ENCODE measurements around the gene ENPP6.

DNA sequence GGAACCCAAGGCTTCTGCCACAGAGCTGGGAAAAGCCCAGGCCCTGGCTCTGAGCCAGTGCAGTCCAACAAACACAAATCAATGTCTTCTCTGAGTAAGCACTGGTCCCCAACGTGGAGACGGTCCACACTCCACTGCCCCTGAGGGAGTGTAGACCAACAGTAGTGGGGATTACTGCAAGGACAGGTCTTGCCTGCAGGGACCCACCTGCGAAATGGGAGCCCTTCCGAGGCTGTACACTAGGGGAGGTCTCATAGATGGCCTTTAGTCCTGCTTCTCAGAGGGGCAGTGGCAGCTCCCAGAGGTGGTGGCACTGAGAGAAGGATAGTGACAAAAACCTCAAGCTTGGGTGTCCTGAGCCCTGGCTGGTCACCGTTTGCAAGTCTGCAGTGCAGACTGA, 19.5 kb downstream of the ENPP6 start:
- TF ChIP-seq POLR2A (IDR thresholded peaks at IDR 0.05; ENCODE audit: low read length) (no peak), GATA1 (IDR thresholded peaks at IDR 0.05; ENCODE audit: low read depth, low read length) (no peak)
